Heart right ventricle (tissue), 16 donors: ENCODE measurements around the gene ABAT. TPM values are rescaled to one million over a fixed set of nuclear protein-coding genes. Genes with fewer than 3 reads are reported as not detected.

Experiments
- ATAC-seq, 8 donors: fragments of 200-7000 bp; cut with Tn5 transposase; one replicate each; pipeline ENCODE4 v1.9.1; 2020; ENCODE audit warnings: mild to moderate bottlenecking in 8 of 8, moderate library complexity in 8 of 8, moderate number of reproducible peaks in 1 of 8
- DNase-seq, 2 donors: peaks; one replicate each; pipeline ENCODE4 v3.0.0-alpha.2; 2020
- H3K27ac ChIP-seq, 10 donors: fragments of 200-600 bp; sonication (generic) in 2 of 10; one replicate each; pipeline versions ENCODE4 v1.5.0 to v1.8.0; 2020 to 2022; ENCODE audit warnings: mild to moderate bottlenecking in 3 of 10
- H3K27me3 ChIP-seq, 7 donors: fragments of 200-600 bp; one replicate each; pipeline ENCODE4 v1.8.0; 2021 to 2022; ENCODE audit warnings: mild to moderate bottlenecking in 2 of 7
- H3K36me3 ChIP-seq, 9 donors: fragments of 200-600 bp; sonication (generic) in 1 of 9; one replicate each; pipeline versions ENCODE4 v1.5.0 to v1.8.0; 2020 to 2022; ENCODE audit warnings: mild to moderate bottlenecking in 2 of 9
- H3K4me1 ChIP-seq, 9 donors: fragments of 200-600 bp; sonication (generic) in 1 of 9; one replicate each; pipeline versions ENCODE4 v1.5.0 to v1.8.0; 2020 to 2022; ENCODE audit warnings: mild to moderate bottlenecking in 4 of 9
- H3K4me3 ChIP-seq, 10 donors: fragments of 200-600 bp; sonication (generic) in 2 of 10; one replicate each; pipeline versions ENCODE4 v1.5.0 to v1.8.0; 2020 to 2022; ENCODE audit warnings: mild to moderate bottlenecking in 7 of 10, moderate library complexity in 2 of 10
- H3K9me3 ChIP-seq, 11 donors: fragments of 200-600 bp in 10 of 11; sonication (generic) in 2 of 11; one replicate each; pipeline versions ENCODE4 v1.5.0 to v1.8.0; 2013 to 2022; ENCODE audit warnings: mild to moderate bottlenecking in 2 of 11, control low read depth in 1 of 11, moderate library complexity in 1 of 11
- WGBS, 2 donors: extraction: QIAGEN DNeasy Blood & Tissue Kit; methylation state at CpG; one replicate each; pipeline ENCODE4 v1.1.7; 2013; ENCODE audit warnings: inconsistent platforms in 1 of 2; 5-methylcytosine and 5-hydroxymethylcytosine counted together
- intact Hi-C, 10 donors: fragments of 100-400 bp; cut with DNase I; formaldehyde crosslinking; loops; one replicate each; pipeline versions ENCODE4 v1.11.1 to v1.14.2; 2022
- polyA plus RNA-seq, 2 donors: library from polyadenylated mRNA; stranded (reverse); fragments of 200-250 nt; gene quantifications; one replicate each; pipeline ENCODE4 v1.2.3, GENCODE V29; 2013
- total RNA-seq, 10 donors: library from RNA; stranded (reverse); fragmentation: NEBNext Ultra II Directional in 3 of 10; extraction: Animal tissue kit (Norgen Biotek cat#: 25700) in 3 of 10; gene quantifications; one replicate each; pipeline versions ENCODE4 v1.2.1 to v1.2.4, GENCODE V29; 2021 to 2023
- TF ChIP-seq, protein P1 (sequence below), 9 donors: fragments of 200-600 bp; sonication (generic) in 2 of 9; IDR thresholded peaks; one replicate each; pipeline versions ENCODE4 v1.5.0 to v1.8.0; 2021 to 2022; ENCODE audit warnings: antibody characterized with exemption in 9 of 9, mild to moderate bottlenecking in 5 of 9, moderate library complexity in 1 of 9
- donor health status: Arrhythmogenic right ventricular cardiomyopathy.
- donor health status: ischemic (EF 13 %, LVEDD 7.1; RV severe dilation, severe dysfunction).
- donor health status: healthy with polysubstance abuse.
- donor health status: DM: no; HTN: yes; CAD: no.
- donor health status: DM: no; HTN: no; CAD: no.
- donor health status: ischemic (EF 25% LVEDD 6.9; RV normal size, moderate dysfunction).
- donor health status: ischemic (EF 25% LVEDD 5.7; RV mildly dilated, moderate dysfunction).
- donor health status: healthy.
- donor health status: DM: yes; HTN: yes; CAD: no.
- donor health status: Ischemic cardiomyopathy.
- donor health status: ischemic (EF 35%, LVEDD 5.7; RV mildly dilated, moderate dysfunction).
- donor health status: nonischemic (EF 11% LVEDD 7.7; RV severe dilation, severe dysfunction).
- donor health status: DM: yes; HTN: yes; CAD: no.
- donor health status: PGD.
- donor health status: ischemic (EF 29% LVEDD 5.4; RV normal size, mild dysfunction).
- donor health status: nonischemic (EF 23%, LVEDD 6.1; RV moderate dilation, normal function).

The ABAT gene
- total and polyA plus RNA-seq, 12 donors: 2.2 to 35.9 (median 14.0) TPM

DNA sequence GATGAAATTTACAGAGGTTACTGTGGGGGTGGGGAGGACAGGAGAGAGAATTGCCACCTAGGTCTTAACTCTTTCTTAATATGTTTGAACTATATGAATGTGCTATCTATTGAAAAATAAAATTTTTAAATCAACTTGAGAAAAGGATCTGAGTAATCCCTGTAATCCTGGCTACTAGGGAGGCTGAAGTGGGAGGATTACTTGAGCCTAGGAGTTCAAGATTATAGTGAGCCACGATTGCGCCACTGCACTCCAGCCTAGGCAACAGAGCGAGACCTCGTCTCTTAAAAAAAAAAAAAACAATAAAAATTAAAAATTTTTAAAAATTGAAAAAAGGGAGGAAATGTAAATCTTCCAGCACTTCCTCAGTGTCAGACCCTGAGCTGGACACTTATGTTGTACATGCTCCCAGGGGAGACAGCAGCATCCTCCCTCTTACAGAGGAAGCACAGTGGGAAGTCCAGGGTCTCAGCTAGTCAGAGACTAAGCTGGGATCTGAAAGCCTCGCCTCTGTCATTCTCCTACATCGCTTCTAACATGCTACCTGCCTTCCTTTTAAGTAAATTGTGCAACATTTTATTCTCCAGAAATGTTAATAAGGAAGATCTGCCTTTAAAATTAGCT is 145.1 kb downstream of the ABAT start:
- peak in 2 of 8 donors; percentile 62 to 67 for ATAC-seq
- Histone ChIP-seq H3K27ac (peak overlapping the region in 1 of 10 donors; percentile 8), H3K9me3 (no peaks in the 10 kb centered on the region), H3K36me3 (peaks cover 0 to 98% (median 39%) of the 10 kb centered on the region in 9 donors), H3K4me3 (no peak overlapping the region), H3K27me3 (no peaks in the 10 kb centered on the region), H3K4me1 (peaks cover 0 to 21% (median 0%) of the 10 kb centered on the region in 9 donors)
- TF ChIP-seq, protein P1, sequence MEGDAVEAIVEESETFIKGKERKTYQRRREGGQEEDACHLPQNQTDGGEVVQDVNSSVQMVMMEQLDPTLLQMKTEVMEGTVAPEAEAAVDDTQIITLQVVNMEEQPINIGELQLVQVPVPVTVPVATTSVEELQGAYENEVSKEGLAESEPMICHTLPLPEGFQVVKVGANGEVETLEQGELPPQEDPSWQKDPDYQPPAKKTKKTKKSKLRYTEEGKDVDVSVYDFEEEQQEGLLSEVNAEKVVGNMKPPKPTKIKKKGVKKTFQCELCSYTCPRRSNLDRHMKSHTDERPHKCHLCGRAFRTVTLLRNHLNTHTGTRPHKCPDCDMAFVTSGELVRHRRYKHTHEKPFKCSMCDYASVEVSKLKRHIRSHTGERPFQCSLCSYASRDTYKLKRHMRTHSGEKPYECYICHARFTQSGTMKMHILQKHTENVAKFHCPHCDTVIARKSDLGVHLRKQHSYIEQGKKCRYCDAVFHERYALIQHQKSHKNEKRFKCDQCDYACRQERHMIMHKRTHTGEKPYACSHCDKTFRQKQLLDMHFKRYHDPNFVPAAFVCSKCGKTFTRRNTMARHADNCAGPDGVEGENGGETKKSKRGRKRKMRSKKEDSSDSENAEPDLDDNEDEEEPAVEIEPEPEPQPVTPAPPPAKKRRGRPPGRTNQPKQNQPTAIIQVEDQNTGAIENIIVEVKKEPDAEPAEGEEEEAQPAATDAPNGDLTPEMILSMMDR (IDR thresholded peaks at IDR 0.05): no peak
- WGBS, 2 donors: 76 to 81% methylated on average over 6 of the region's 6 CpGs
- DNase-seq: no peak
- intact Hi-C loops: no loop called here

DNA sequence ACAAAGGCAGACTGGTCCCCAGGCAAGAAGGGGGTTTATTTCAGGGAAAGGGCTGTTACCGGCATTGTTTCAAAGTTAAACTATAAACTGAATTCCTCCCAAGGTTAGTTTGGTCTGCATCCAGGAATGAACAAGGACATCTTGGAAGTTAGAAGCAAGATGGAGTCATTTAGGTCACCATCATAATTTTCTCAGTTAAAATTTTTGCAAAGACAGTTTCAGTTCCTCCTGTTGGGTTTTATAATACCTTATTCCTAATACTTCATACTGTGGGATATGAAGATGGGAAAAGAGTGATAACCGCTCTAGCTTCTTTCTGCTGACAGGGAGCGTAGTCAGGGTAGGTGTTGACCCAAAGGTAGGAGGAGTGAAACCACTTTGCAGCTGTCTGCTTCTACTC is 148.0 kb downstream of the ABAT start:
- WGBS, 2 donors: 94 to 98% methylated on average over 3 of the region's 3 CpGs
- H3K36me3 ChIP-seq: peaks cover 0 to 94% (median 19%) of the 10 kb centered on the region in 9 donors
- ATAC-seq: no peak

DNA sequence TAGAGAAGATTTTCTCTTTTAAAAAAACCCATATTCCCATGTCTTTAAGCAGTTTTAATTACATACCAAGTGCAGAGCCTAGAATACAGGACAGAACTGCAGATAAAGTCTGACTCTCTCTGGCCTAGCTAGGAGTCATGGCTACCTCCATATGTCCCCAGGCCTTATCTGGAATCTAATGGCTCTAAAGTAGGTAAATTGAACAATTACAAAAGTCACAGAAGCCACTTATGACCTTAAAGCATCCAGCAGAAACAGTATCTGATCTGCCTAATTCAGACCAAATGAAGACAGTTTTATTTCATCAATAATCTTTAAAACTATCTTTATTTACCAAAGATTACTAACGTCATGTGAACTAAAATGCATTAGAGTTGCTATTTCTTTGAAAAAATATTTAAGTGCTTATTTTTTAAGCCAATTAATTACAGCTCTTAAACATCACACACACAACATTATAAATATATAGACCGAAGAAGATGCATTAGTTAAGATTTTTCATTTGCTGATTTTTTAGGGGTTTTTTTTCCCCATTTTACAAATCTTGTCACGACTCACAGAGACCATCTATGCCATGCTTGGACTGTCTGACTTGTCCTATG is 152.0 kb downstream of the ABAT start:
- Histone ChIP-seq H3K4me3 (no peak overlapping the region), H3K36me3 (peaks cover 0 to 87% (median 12%) of the 10 kb centered on the region in 9 donors), H3K9me3 (no peaks in the 10 kb centered on the region), H3K27me3 (no peaks in the 10 kb centered on the region), H3K27ac (no peak overlapping the region), H3K4me1 (peaks cover 0 to 6% (median 0%) of the 10 kb centered on the region in 9 donors)
- intact Hi-C loops: no loop called here
- WGBS, 2 donors: 65 to 93% methylated on average over 3 of the region's 3 CpGs
- no peak for ATAC-seq
- TF ChIP-seq, protein P1 (IDR thresholded peaks at IDR 0.05): no peak
- no peak for DNase-seq

More for the DNA sequence above, 148.0 kb downstream of the ABAT start:
- peaks cover 0 to 16% (median 5%) of the 10 kb centered on the region in 9 donors for H3K4me1 ChIP-seq
- no peaks in the 10 kb centered on the region for H3K9me3 ChIP-seq
- H3K27ac ChIP-seq: no peak overlapping the region
- no peak for DNase-seq
- intact Hi-C loops: loop anchor here in 1 of 10 donors (2.0 kb wide), 1 partner anchor 70 kb away; no protein-coding TSS in a partner anchor
- H3K4me3 ChIP-seq: no peak overlapping the region
- TF ChIP-seq, protein P1 (IDR thresholded peaks at IDR 0.05): no peak
- no peaks in the 10 kb centered on the region for H3K27me3 ChIP-seq

DNA sequence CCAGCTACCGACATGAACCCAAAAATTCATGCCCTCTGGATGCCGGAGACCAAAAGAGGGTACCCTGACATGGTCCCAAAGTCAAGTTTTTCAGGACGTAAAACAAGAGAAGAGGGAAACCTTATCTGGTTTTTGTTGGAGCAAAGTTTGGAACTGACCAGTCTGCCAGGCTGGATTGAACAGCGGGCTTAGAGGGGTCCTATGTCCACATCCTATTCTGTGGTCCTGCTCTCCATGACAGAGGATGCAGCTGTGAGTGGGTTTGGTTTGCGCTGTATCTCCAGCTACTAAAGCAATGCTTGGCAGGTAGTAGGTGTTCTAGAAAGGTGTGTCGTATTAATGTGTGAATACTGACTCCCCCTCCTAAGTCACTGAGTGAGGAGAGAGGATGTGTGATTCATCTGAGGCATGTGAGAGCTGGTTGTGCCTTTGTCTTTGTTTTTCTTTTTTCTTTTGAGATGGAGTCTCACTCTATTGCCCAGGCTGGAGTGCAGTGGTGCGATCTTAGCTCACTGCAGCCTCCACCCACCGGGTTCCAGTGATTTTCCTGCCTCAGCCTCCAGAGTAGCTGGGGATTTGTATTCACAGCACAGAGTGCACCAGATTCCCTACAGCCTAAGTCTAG is 154.2 kb downstream of the ABAT start:
- H3K4me1 ChIP-seq: peaks cover 0 to 8% (median 0%) of the 10 kb centered on the region in 9 donors
- H3K4me3 ChIP-seq: no peak overlapping the region
- ATAC-seq: no peak
- TF ChIP-seq, protein P1 (IDR thresholded peaks at IDR 0.05): no peak
- H3K9me3 ChIP-seq: no peaks in the 10 kb centered on the region
- peaks cover 0 to 79% (median 8%) of the 10 kb centered on the region in 9 donors for H3K36me3 ChIP-seq
- H3K27me3 ChIP-seq: no peaks in the 10 kb centered on the region
- no peak for DNase-seq
- H3K27ac ChIP-seq: no peak overlapping the region
- intact Hi-C loops: no loop called here
- WGBS, 2 donors: 96% methylated on average over 8 of the region's 8 CpGs
